IMR-90 (cell line): ENCODE data around the gene POFUT2. TPM values are rescaled to one million over a fixed set of nuclear protein-coding genes. Genes with fewer than 3 reads are reported as not detected.

Experiments used
- ATAC-seq: fragments of 200-7000 bp; cut with Tn5 transposase; 2 replicates; pipeline ENCODE4 v1.9.1; 2020; ENCODE audit warnings: low read depth, mild to moderate bottlenecking, moderate library complexity
- BruUV-seq: library from RNA; stranded (reverse); fragments of 400-500 nt; replicated peaks from 2 replicates; lab custom pipeline; 2021; lab: Mats Ljungman, UMichigan
- CTCF ChIA-PET: fragments of 300-600 bp; formaldehyde crosslinking; extraction: SDS; loops from one replicate; lab custom pipeline; 2021; ENCODE audit warnings: antibody characterized with exemption; lab: Yijun Ruan, JAX
- POLR2A ChIA-PET: fragments of 300-600 bp; sonication (Branson Sonifier 250); formaldehyde crosslinking; loops from one replicate; lab custom pipeline; 2022; ENCODE audit warnings: antibody characterized with exemption; ENCODE audit not compliant: unreplicated experiment; lab: Charles Lee
- DNase-seq: peaks from one replicate; pipeline ENCODE4 v3.0.0; 2013
- H2AFZ ChIP-seq: replicated peaks from 2 replicates; pipeline ENCODE3; 2013; ENCODE audit warnings: low read length, mild to moderate bottlenecking; ENCODE audit not compliant: poor library complexity
- H2AK5ac ChIP-seq: 2 replicates; pipeline ENCODE4 v1.6.1; 2013; ENCODE audit warnings: low read depth, low read length, inconsistent platforms
- H2AK9ac ChIP-seq: replicated peaks from 2 replicates; pipeline ENCODE3; 2013; ENCODE audit warnings: mild to moderate bottlenecking, low read depth, low read length, moderate library complexity; ENCODE audit not compliant: poor library complexity
- H2BK120ac ChIP-seq: 2 replicates; pipeline ENCODE4 v1.6.1; 2013; ENCODE audit warnings: low read depth, low read length, inconsistent platforms
- H2BK15ac ChIP-seq: 3 replicates; pipeline ENCODE4 v1.6.1; 2013; ENCODE audit warnings: low read depth, low read length, inconsistent platforms
- H2BK20ac ChIP-seq: 2 replicates; pipeline ENCODE4 v1.6.1; 2013; ENCODE audit warnings: low read depth, mild to moderate bottlenecking, inconsistent platforms, low read length, moderate library complexity
- H2BK5ac ChIP-seq: 2 replicates; pipeline ENCODE4 v1.6.1; 2013; ENCODE audit warnings: mild to moderate bottlenecking, low read depth, low read length, inconsistent platforms; ENCODE audit not compliant: poor library complexity, severe bottlenecking
- H3K14ac ChIP-seq: replicated peaks from 2 replicates; pipeline ENCODE4 v1.6.1; 2013; ENCODE audit warnings: low read depth, low read length, inconsistent platforms
- H3K18ac ChIP-seq: 2 replicates; pipeline ENCODE4 v1.6.1; 2013; ENCODE audit warnings: low read depth, low read length, control low read depth
- H3K23ac ChIP-seq: 2 replicates; pipeline ENCODE4 v1.6.1; 2013; ENCODE audit warnings: low read depth, low read length, inconsistent platforms
- H3K27ac ChIP-seq: 2 replicates; pipeline ENCODE4 v1.5.1; 2013; ENCODE audit warnings: mild to moderate bottlenecking, control low read depth, low read length; ENCODE audit not compliant: insufficient read depth
- H3K27me3 ChIP-seq: 2 replicates; pipeline ENCODE4 v1.6.1; 2013; ENCODE audit warnings: low read length; ENCODE audit not compliant: control insufficient read depth, insufficient read depth
- H3K36me3 ChIP-seq: 2 replicates; pipeline ENCODE4 v1.6.1; 2013; ENCODE audit warnings: low read length, mixed read lengths; ENCODE audit not compliant: control insufficient read depth, insufficient read depth
- H3K4ac ChIP-seq: 2 replicates; pipeline ENCODE4 v1.6.1; 2013; ENCODE audit warnings: low read depth, low read length, inconsistent platforms
- H3K4me1 ChIP-seq: 2 replicates; pipeline ENCODE4 v1.6.1; 2013; ENCODE audit warnings: low read length, mixed read lengths; ENCODE audit not compliant: control insufficient read depth, insufficient read depth
- H3K4me2 ChIP-seq: 2 replicates; pipeline ENCODE4 v1.6.1; 2013; ENCODE audit warnings: low read depth, mild to moderate bottlenecking, control low read depth, low read length, moderate library complexity
- H3K4me3 ChIP-seq: 2 replicates; pipeline ENCODE4 v1.5.1; 2013; ENCODE audit warnings: low read depth, mild to moderate bottlenecking, control low read depth, low read length, moderate library complexity; ENCODE audit not compliant: insufficient read depth
- H3K56ac ChIP-seq: 2 replicates; pipeline ENCODE4 v1.6.1; 2013; ENCODE audit warnings: low read length, inconsistent platforms; ENCODE audit not compliant: insufficient read depth; ENCODE audit errors: extremely low read depth
- H3K79me1 ChIP-seq, 2 experiments: 2 replicates each; pipeline ENCODE4 v1.6.1; 2013; ENCODE audit warnings: low read length in 2 of 2, inconsistent platforms in 1 of 2, low read depth in 1 of 2
- H3K9ac ChIP-seq: 2 replicates; pipeline ENCODE4 v1.6.1; 2013; ENCODE audit warnings: low read depth, low read length, control low read depth
- H3K9me1 ChIP-seq: 2 replicates; pipeline ENCODE4 v1.6.1; 2013; ENCODE audit warnings: low read length, inconsistent platforms; ENCODE audit not compliant: insufficient read depth
- H3K9me3 ChIP-seq: 2 replicates; pipeline ENCODE4 v1.6.1; 2013; ENCODE audit warnings: low read length; ENCODE audit not compliant: control insufficient read depth, insufficient read depth
- H4K20me1 ChIP-seq: 2 replicates; pipeline ENCODE4 v1.6.1; 2013; ENCODE audit warnings: low read length, inconsistent platforms; ENCODE audit not compliant: insufficient read depth
- H4K5ac ChIP-seq: 2 replicates; pipeline ENCODE4 v1.6.1; 2013; ENCODE audit warnings: mild to moderate bottlenecking, low read depth, low read length, control low read depth
- H4K8ac ChIP-seq, 2 experiments: 2 replicates each; pipeline ENCODE4 v1.6.1; 2013; ENCODE audit warnings: low read depth in 2 of 2, low read length in 2 of 2, control low read depth in 1 of 2, inconsistent platforms in 1 of 2
- H4K91ac ChIP-seq: 2 replicates; pipeline ENCODE4 v1.6.1; 2013; ENCODE audit warnings: low read depth, low read length, inconsistent platforms; ENCODE audit not compliant: insufficient read depth
- BHLHE40 ChIP-seq: fragments of 150-350 bp; IDR thresholded peaks from 2 replicates; pipeline ENCODE4 v1.6.1; 2016; ENCODE audit warnings: mild to moderate bottlenecking, low read depth, low read length
- CEBPB ChIP-seq: IDR thresholded peaks from 2 replicates; pipeline ENCODE4 v1.6.1; 2012; ENCODE audit warnings: low read depth, low read length, improper control_type of control experiment
- CHD1 ChIP-seq: IDR thresholded peaks from 2 replicates; pipeline ENCODE4 v1.6.1; 2012; ENCODE audit warnings: low read depth, low read length, improper control_type of control experiment
- CTCF ChIP-seq: conservative IDR thresholded peaks from 2 replicates; pipeline ENCODE4 v1.5.1; 2012; ENCODE audit warnings: mild to moderate bottlenecking, low read depth, low read length, improper control_type of control experiment
- ELK1 ChIP-seq: fragments of 150-350 bp; IDR thresholded peaks from 2 replicates; pipeline ENCODE4 v1.6.1; 2016; ENCODE audit warnings: low read depth, mild to moderate bottlenecking, low read length, moderate library complexity, borderline replicate concordance
- FOS ChIP-seq: fragments of 150-350 bp; IDR thresholded peaks from 2 replicates; pipeline ENCODE4 v1.6.1; 2016; ENCODE audit warnings: low read depth, low read length
- MAFK ChIP-seq: IDR thresholded peaks from 2 replicates; pipeline ENCODE4 v1.6.1; 2012; ENCODE audit warnings: low read depth, low read length, improper control_type of control experiment
- MAZ ChIP-seq: IDR thresholded peaks from 2 replicates; pipeline ENCODE4 v1.6.1; 2012; ENCODE audit warnings: low read depth, mild to moderate bottlenecking, low read length, improper control_type of control experiment, moderate library complexity, borderline replicate concordance
- MXI1 ChIP-seq: IDR thresholded peaks from 2 replicates; pipeline ENCODE4 v1.6.1; 2012; ENCODE audit warnings: low read depth, mild to moderate bottlenecking, low read length, moderate library complexity, borderline replicate concordance
- NFE2L2 ChIP-seq: fragments of 150-350 bp; IDR thresholded peaks from 2 replicates; pipeline ENCODE4 v1.6.1; 2016; ENCODE audit warnings: low read depth, mild to moderate bottlenecking, low read length
- POLR2A ChIP-seq: IDR thresholded peaks from 2 replicates; pipeline ENCODE4 v1.6.1; 2012; ENCODE audit warnings: mild to moderate bottlenecking, low read depth, low read length
- RAD21 ChIP-seq: IDR thresholded peaks from 2 replicates; pipeline ENCODE4 v1.6.1; 2012; ENCODE audit warnings: low read length, improper control_type of control experiment
- RCOR1 ChIP-seq: IDR thresholded peaks from 2 replicates; pipeline ENCODE4 v1.6.1; 2012; ENCODE audit warnings: mild to moderate bottlenecking, low read length, improper control_type of control experiment; ENCODE audit not compliant: insufficient replicate concordance
- SMC3 ChIP-seq: fragments of 150-350 bp; IDR thresholded peaks from 2 replicates; pipeline ENCODE4 v1.6.1; 2016; ENCODE audit warnings: low read depth, mild to moderate bottlenecking, antibody characterized with exemption, low read length, moderate library complexity
- WGBS, 2 experiments: methylation state at CpG; one replicate each; pipeline versions ENCODE4 v1.1.5 to v1.1.7; 2013; ENCODE audit warnings: missing lambda C conversion rate in 2 of 2; ENCODE audit not compliant: insufficient read length in 1 of 2; ENCODE audit errors: extremely low coverage in 2 of 2; 5-methylcytosine and 5-hydroxymethylcytosine counted together
- dilution Hi-C: fragments of 300-500 bp; cut with HindIII; formaldehyde crosslinking; loops from one replicate; pipeline ENCODE4 v1.14.3; 2018; ENCODE audit warnings: low sequenced_read_pairs; ENCODE audit not compliant: unreplicated experiment
- in situ Hi-C: fragments of 300-500 bp; cut with MboI; formaldehyde crosslinking; loops from 3 replicates; pipeline ENCODE4 v1.14.3; 2019; ENCODE audit warnings: low sequenced_read_pairs, inconsistent platforms, mixed read lengths
- intact Hi-C: fragments of 100-400 bp; cut with micrococcal nuclease; formaldehyde crosslinking; loops from 2 replicates; pipeline ENCODE4 v1.10.0; 2022
- polyA plus RNA-seq, 3 experiments: library from polyadenylated mRNA; depleted of rRNA; stranded (reverse); fragments of >200 nt; gene quantifications; 2 replicates each; pipeline ENCODE4 v1.2.3, GENCODE V29; 2012; ENCODE audit warnings: low replicate concordance in 1 of 3
- total RNA-seq: library from RNA; depleted of rRNA; stranded (reverse); fragments of >200 nt; gene quantifications from 2 replicates; pipeline ENCODE4 v1.2.3, GENCODE V29; 2012
- TF ChIP-seq, protein P1 (sequence below): fragments of 150-350 bp; IDR thresholded peaks from 2 replicates; pipeline ENCODE4 v1.6.1; 2017; ENCODE audit warnings: mild to moderate bottlenecking, antibody characterized with exemption, low read length, low read depth

POFUT2 gene
- total and polyA plus RNA-seq, 2 of the 4 experiments (the other 2 are of a cell fraction): 18.8 to 59.3 TPM

DNA sequence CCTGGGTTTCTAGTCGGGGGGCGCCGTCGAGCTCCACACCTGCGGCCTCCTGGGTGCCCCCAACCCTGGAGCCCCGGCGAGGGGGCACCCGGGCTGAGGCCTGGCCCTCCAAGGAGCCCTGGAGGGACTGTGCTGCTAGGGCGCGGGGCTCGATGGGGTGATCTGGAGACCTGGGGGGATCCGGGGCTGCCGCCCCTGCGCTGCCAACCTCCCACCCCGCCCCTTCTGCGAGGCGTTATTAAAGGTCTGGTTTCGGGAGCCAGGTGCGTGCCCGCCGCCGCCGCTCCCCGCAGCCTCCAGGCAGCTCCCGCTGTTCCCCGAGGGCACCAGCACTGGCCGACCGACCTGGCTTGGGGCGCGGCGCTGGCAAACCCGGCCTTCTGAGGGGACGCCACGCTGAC is 746 bp upstream of the POFUT2 start:
- 2% methylated on average over 9 of the region's 34 CpGs; no CpG with 5 or more reads in 1 of the 2 experiments for WGBS, 2 experiments
- intact Hi-C loops: no loop called here
- no TSS peak for BruUV-seq

More for the DNA sequence above, 746 bp upstream of the POFUT2 start:
- Histone ChIP-seq H3K36me3 (peaks cover 28% of the 10 kb centered on the region), H4K8ac (no peak overlapping the region; a peak in 1 of 4 replicates), H2BK20ac (no peak overlapping the region), H3K9ac (peak overlapping the region; percentile 64), H4K5ac (peak overlapping the region; percentile 13; the same call in 1 of the 2 replicates), H3K4me2 (peak overlapping the region; percentile 79), H3K9me1 (peaks cover 6% of the 10 kb centered on the region; the same call in 1 of the 2 replicates), H3K4me1 (peaks cover 18% of the 10 kb centered on the region), H3K14ac (peak overlapping the region; percentile 57; the same call in 1 of the 2 replicates), H2BK15ac (no peak overlapping the region), H3K9me3 (no peaks in the 10 kb centered on the region), H3K18ac (no peak overlapping the region; the same call in 1 of the 2 replicates), H3K23ac (peak overlapping the region; percentile 85; the same call in 1 of the 2 replicates), H2BK120ac (no peak overlapping the region), H2AK9ac (peak overlapping the region; percentile 83), H2AFZ (peak overlapping the region; percentile 64), H3K56ac (no peak overlapping the region), H3K79me1 (peaks cover 32 to 69% of the 10 kb centered on the region in 2 experiments; a peak in 3 of 4 replicates), H4K20me1 (peaks cover 39% of the 10 kb centered on the region), H3K27ac (peak overlapping the region; percentile 47; the same call in 1 of the 2 replicates), H4K91ac (no peak overlapping the region; the same call in 1 of the 2 replicates), H3K27me3 (no peaks in the 10 kb centered on the region), H3K4me3 (peak overlapping the region; percentile 88), H2AK5ac (no peak overlapping the region), H2BK5ac (no peak overlapping the region), H3K4ac (peak overlapping the region; percentile 44)
- no peak for DNase-seq
- no peak for TF ChIP-seq MAZ
- TF ChIP-seq MXI1: no peak
- TF ChIP-seq ELK1: no peak
- no peak for TF ChIP-seq CEBPB
- TF ChIP-seq RAD21: no peak
- no peak for TF ChIP-seq CHD1
- no peak; the same call in 1 of the 2 replicates for TF ChIP-seq POLR2A
- no peak for TF ChIP-seq FOS
- TF ChIP-seq RCOR1: no peak
- TF ChIP-seq BHLHE40: no peak
- no peak for TF ChIP-seq CTCF
- TF ChIP-seq MAFK: no peak
- no peak for TF ChIP-seq SMC3
- TF ChIP-seq, protein P1, sequence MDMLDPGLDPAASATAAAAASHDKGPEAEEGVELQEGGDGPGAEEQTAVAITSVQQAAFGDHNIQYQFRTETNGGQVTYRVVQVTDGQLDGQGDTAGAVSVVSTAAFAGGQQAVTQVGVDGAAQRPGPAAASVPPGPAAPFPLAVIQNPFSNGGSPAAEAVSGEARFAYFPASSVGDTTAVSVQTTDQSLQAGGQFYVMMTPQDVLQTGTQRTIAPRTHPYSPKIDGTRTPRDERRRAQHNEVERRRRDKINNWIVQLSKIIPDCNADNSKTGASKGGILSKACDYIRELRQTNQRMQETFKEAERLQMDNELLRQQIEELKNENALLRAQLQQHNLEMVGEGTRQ: no peak
- TF ChIP-seq NFE2L2: no peak
- no peak for ATAC-seq
- ChIA-PET POLR2A (interaction anchor here (0.6 kb wide), 3 partner anchors 113 to 162 kb away, joined by 3 to 18 read pairs (median 9); no protein-coding TSS in a partner anchor), CTCF (interaction anchor here (0.9 to 1.0 kb wide), 2 partner anchors 147 to 160 kb away, joined by 3 to 4 read pairs; no protein-coding TSS in a partner anchor)
- in situ Hi-C loops: loop anchor here (10.0 kb wide), 1 partner anchor 144 kb away; no protein-coding TSS in a partner anchor
- dilution Hi-C loops: no loop called here
